GM23248 (cell line): ENCODE measurements around the gene TM4SF18. TPM values are rescaled to one million over a fixed set of nuclear protein-coding genes. Genes with fewer than 3 reads are reported as not detected.

Source experiments
- DNase-seq: peaks from one replicate; pipeline ENCODE4 v3.0.0-alpha.2; 2015
- H2AFZ ChIP-seq: fragments of 200-600 bp; sonication (generic); 2 replicates; pipeline ENCODE4 v1.6.1; 2016; ENCODE audit warnings: antibody characterized with exemption
- H3F3A ChIP-seq: fragments of 200-600 bp; sonication (generic); 2 replicates; pipeline ENCODE4 v1.6.1; 2016; ENCODE audit warnings: mild to moderate bottlenecking, antibody characterized with exemption, mixed run types; ENCODE audit not compliant: insufficient read depth
- H3K27ac ChIP-seq: fragments of 200-600 bp; sonication (generic); 2 replicates; pipeline ENCODE4 v1.5.1; 2016; ENCODE audit warnings: mild to moderate bottlenecking
- H3K27me3 ChIP-seq: fragments of 200-600 bp; sonication (generic); replicated peaks from 2 replicates; pipeline ENCODE4 v1.6.1; 2016; ENCODE audit warnings: mild to moderate bottlenecking; ENCODE audit not compliant: insufficient read depth
- H3K36me3 ChIP-seq: fragments of 200-600 bp; sonication (generic); 2 replicates; pipeline ENCODE4 v1.6.1; 2016; ENCODE audit warnings: low read depth, mild to moderate bottlenecking
- H3K4me1 ChIP-seq: fragments of 200-600 bp; sonication (generic); 2 replicates; pipeline ENCODE4 v1.6.1; 2016; ENCODE audit warnings: mild to moderate bottlenecking; ENCODE audit not compliant: insufficient read depth
- H3K4me2 ChIP-seq: fragments of 200-600 bp; sonication (generic); one replicate; pipeline ENCODE4 v1.6.1; 2016; ENCODE audit warnings: mild to moderate bottlenecking; ENCODE audit not compliant: unreplicated experiment
- H3K4me3 ChIP-seq: fragments of 200-600 bp; sonication (generic); 2 replicates; pipeline ENCODE4 v1.5.1; 2016; ENCODE audit warnings: mild to moderate bottlenecking
- H3K79me2 ChIP-seq: fragments of 200-600 bp; sonication (generic); 2 replicates; pipeline ENCODE4 v1.6.1; 2016; ENCODE audit warnings: mild to moderate bottlenecking; ENCODE audit not compliant: insufficient read depth
- H3K9ac ChIP-seq: fragments of 200-600 bp; sonication (generic); 2 replicates; pipeline ENCODE4 v1.6.1; 2016; ENCODE audit warnings: mild to moderate bottlenecking
- H3K9me2 ChIP-seq: fragments of 200-600 bp; sonication (generic); 2 replicates; pipeline ENCODE4 v1.6.1; 2016; ENCODE audit warnings: mixed run types, mild to moderate bottlenecking, moderate library complexity; ENCODE audit not compliant: insufficient read depth
- H3K9me3 ChIP-seq: fragments of 200-600 bp; sonication (generic); one replicate; pipeline ENCODE4 v1.6.1; 2017; ENCODE audit warnings: low read depth
- H4K20me1 ChIP-seq: fragments of 200-600 bp; sonication (generic); 2 replicates; pipeline ENCODE4 v1.6.0; 2016; ENCODE audit not compliant: insufficient read depth
- EZH2 ChIP-seq: fragments of 200-600 bp; sonication (generic); IDR thresholded peaks from 2 replicates; pipeline ENCODE4 v1.6.1; 2018; ENCODE audit warnings: antibody characterized with exemption, mild to moderate bottlenecking; ENCODE audit not compliant: insufficient read depth, poor library complexity, severe bottlenecking
- EZH2phosphoT487 ChIP-seq: fragments of 200-600 bp; sonication (generic); IDR thresholded peaks from 2 replicates; pipeline ENCODE4 v1.6.1; 2018; ENCODE audit warnings: antibody characterized with exemption, moderate library complexity, mild to moderate bottlenecking, low read depth; ENCODE audit not compliant: insufficient read depth
- WGBS, 2 experiments: methylation state at CpG; one replicate each; pipeline ENCODE4 v1.1.6; 2015 to 2017; ENCODE audit warnings: low lambda C conversion rate in 2 of 2, low coverage in 1 of 2; ENCODE audit errors: missing lambda C conversion rate in 2 of 2; 5-methylcytosine and 5-hydroxymethylcytosine counted together
- in situ Hi-C: fragments of 300-500 bp; cut with MboI; formaldehyde crosslinking; loops from 2 replicates; pipeline ENCODE4 v1.15.0; 2020
- polyA plus RNA-seq: library from polyadenylated mRNA; unstranded; fragments of >200 nt; fragmentation: Nextera tagmentation; extraction: Ambion mirVana; gene quantifications from 2 replicates; pipeline ENCODE4 v1.2.1, GENCODE V29; 2016
- total RNA-seq: library from RNA; depleted of rRNA; stranded (reverse); fragments of >200 nt; shearing (Covaris generic); gene quantifications from 2 replicates; pipeline ENCODE4 v1.2.3, GENCODE V29; 2014

TM4SF18 gene
- total and polyA plus RNA-seq, 2 experiments from 2014 or later, result not detected

GRCh38 chr3:149371001-149371722, 37.7 kb upstream of the TM4SF18 start:
- Histone ChIP-seq H3F3A (peaks cover 89% of the 10 kb centered on the region), H3K4me3 (peak overlapping the region; percentile 25), H3K9ac (0 out of 2 replicates have a peak overlapping the region, but pooled peaks have one; percentile 6), H3K79me2 (no peaks in the 10 kb centered on the region), H3K36me3 (no peaks in the 10 kb centered on the region), H3K27ac (peak overlapping the region; percentile 29), H3K9me3 (no peaks in the 10 kb centered on the region), H3K9me2 (no peaks in the 10 kb centered on the region), H2AFZ (peak overlapping the region; percentile 18; the same call in 1 of the 2 replicates), H3K27me3 (no peaks in the 10 kb centered on the region), H3K4me1 (peaks cover 51% of the 10 kb centered on the region), H4K20me1 (no peaks in the 10 kb centered on the region), H3K4me2 (peak overlapping the region; percentile 64)
- peak; percentile 76 for DNase-seq
- TF ChIP-seq EZH2, result no peak
- TF ChIP-seq EZH2phosphoT487, result no peak
- 64% methylated on average over 7 of the region's 7 CpGs for WGBS, 2 experiments
- in situ Hi-C loops, result no loop called here

DNA sequence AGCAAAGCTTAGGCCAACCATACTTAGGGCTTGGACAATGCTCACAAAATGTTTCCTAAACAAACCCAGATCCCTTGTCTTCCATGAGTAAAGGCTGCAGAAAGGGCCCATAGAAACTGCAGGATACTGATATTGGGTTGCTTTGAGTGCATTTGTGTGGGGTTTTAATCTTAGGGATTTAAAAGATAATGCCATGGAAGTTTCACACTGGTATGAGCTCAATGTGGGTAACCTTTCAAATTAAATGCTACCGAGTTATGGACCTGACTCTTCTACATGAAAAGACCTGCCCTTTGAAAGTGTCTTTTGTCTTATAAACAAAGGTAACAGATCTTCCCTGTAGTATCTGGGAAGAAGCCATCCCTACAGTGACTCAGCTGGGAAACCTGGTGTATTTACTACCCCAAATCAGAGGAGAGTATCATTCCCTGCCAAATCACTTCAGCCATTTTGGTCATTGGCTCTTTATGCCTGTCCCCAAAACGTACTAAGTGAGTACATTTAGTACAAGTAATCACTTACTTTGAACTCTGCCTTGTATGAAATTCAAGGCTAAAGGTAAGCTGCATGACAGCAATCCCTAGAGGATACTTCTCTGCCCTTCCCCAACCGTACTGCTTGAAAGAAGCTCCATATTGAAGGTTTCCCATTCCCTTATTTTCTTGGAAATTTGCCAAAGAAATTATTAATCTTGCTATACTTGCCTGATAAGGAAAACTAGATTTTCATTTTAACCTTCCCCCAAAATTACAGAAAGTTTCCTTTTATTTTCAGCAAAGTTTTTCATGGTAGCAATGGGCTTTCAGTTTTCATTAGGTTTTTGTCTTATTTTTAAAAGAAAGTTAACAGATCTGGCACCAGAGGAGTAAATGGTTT, 36.8 kb upstream of the TM4SF18 start:
- no peak overlapping the region for H2AFZ ChIP-seq
- DNase-seq, result no peak
- H3K9ac ChIP-seq, result 0 out of 2 replicates have a peak overlapping the region, but pooled peaks have one; percentile 6
- H3K9me2 ChIP-seq, result no peaks in the 10 kb centered on the region
- no peaks in the 10 kb centered on the region for H3K36me3 ChIP-seq
- peaks cover 79% of the 10 kb centered on the region for H3F3A ChIP-seq
- peak overlapping the region; percentile 25; the same call in 1 of the 2 replicates for H3K4me3 ChIP-seq
- WGBS, 2 experiments, result 73 to 74% methylated on average over 3 of the region's 3 CpGs
- in situ Hi-C loops, result no loop called here
- no peaks in the 10 kb centered on the region for H3K79me2 ChIP-seq
- H3K4me1 ChIP-seq, result peaks cover 44% of the 10 kb centered on the region
- H3K9me3 ChIP-seq, result no peaks in the 10 kb centered on the region
- H4K20me1 ChIP-seq, result no peaks in the 10 kb centered on the region
- TF ChIP-seq EZH2, result no peak
- TF ChIP-seq EZH2phosphoT487, result no peak
- no peaks in the 10 kb centered on the region for H3K27me3 ChIP-seq
- peak overlapping the region; percentile 29 for H3K27ac ChIP-seq
- peak overlapping the region; percentile 64 for H3K4me2 ChIP-seq

GRCh38 chr3:149368674-149369497, 35.5 kb upstream of the TM4SF18 start:
- TF ChIP-seq EZH2, result no peak
- TF ChIP-seq EZH2phosphoT487, result no peak
- H3K79me2 ChIP-seq, result no peaks in the 10 kb centered on the region
- H3K4me1 ChIP-seq, result peaks cover 36% of the 10 kb centered on the region
- H3K9me2 ChIP-seq, result no peaks in the 10 kb centered on the region
- DNase-seq, result no peak
- peaks cover 72% of the 10 kb centered on the region for H3F3A ChIP-seq
- no peak overlapping the region for H3K4me3 ChIP-seq
- no peak overlapping the region for H2AFZ ChIP-seq
- no peaks in the 10 kb centered on the region for H4K20me1 ChIP-seq
- no peak overlapping the region for H3K9ac ChIP-seq
- H3K36me3 ChIP-seq, result no peaks in the 10 kb centered on the region
- H3K27ac ChIP-seq, result no peak overlapping the region
- H3K4me2 ChIP-seq, result no peak overlapping the region
- in situ Hi-C loops, result no loop called here
- no peaks in the 10 kb centered on the region for H3K9me3 ChIP-seq
- WGBS, 2 experiments, result 97 to 98% methylated on average over 6 of the region's 6 CpGs
- H3K27me3 ChIP-seq, result no peaks in the 10 kb centered on the region

DNA sequence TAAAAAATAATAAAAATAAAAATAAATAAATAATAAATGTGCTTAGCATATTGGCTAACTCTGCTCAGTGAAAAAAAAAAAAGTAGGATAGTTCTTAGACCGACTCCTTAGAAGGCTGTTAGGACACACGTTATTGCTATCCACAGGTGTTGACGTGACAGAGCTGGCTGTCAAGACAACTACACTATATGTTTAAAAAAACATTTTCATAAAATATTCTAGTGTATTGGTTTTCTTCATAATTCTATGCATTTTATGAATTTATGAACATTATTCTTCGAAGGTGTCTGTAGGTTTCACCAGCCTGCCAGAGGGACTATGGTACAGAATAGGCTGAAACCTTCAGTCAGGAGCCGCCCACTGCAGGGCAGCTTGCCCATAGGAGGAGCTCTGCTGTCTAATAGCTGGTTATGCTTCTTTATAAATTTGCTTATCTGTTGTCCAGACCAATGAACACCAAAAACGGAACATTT, 34.8 kb upstream of the TM4SF18 start:
- Histone ChIP-seq H3K9me3 (no peaks in the 10 kb centered on the region), H3K4me3 (no peak overlapping the region), H3K79me2 (no peaks in the 10 kb centered on the region), H3K4me1 (peaks cover 30% of the 10 kb centered on the region), H3K27me3 (no peaks in the 10 kb centered on the region), H4K20me1 (no peaks in the 10 kb centered on the region), H3F3A (peaks cover 66% of the 10 kb centered on the region), H3K36me3 (no peaks in the 10 kb centered on the region), H3K9ac (no peak overlapping the region), H3K9me2 (no peaks in the 10 kb centered on the region), H3K4me2 (no peak overlapping the region), H2AFZ (no peak overlapping the region), H3K27ac (no peak overlapping the region)
- DNase-seq, result peak; percentile 33
- no peak for TF ChIP-seq EZH2
- in situ Hi-C loops, result no loop called here
- WGBS, 2 experiments, result 94 to 98% methylated on average over 6 of the region's 6 CpGs
